Stimulated activated CD8-positive, alpha-beta memory T cell treated with anti-CD3 and anti-CD28 coated beads, Interleukin-7, amount 100 ng/mL, for 4 hours (primary cell): ENCODE results near the gene LZTS2.
A peak's percentile ranks its signal among the peaks of the same experiment; 100 is the strongest.
"Not testable (repeated sequence)": the region's sequence is repeated elsewhere in the genome, so short reads cannot be mapped to it uniquely, and the experiment has no call there.

ENCODE experiments used
- DNase-seq, 2 donors: peaks; one replicate each; pipeline ENCODE4 v3.0.0-alpha.2; 2020; ENCODE audit warnings: low read depth in 2 of 2

The LZTS2 gene

GRCh38 chr10:101031796-101032636 lies 32.4 kb downstream of the LZTS2 start:
- peak; percentile 55 to 72 for DNase-seq

GRCh38 chr10:101032637-101033224 lies 33.1 kb downstream of the LZTS2 start:
- DNase-seq = peak; percentile 53 to 55

- no peak for DNase-seq
Observed at GRCh38 chr10:101033276-101033675, 33.7 kb downstream of the LZTS2 start.

GRCh38 chr10:101034404-101034803 lies 34.8 kb downstream of the LZTS2 start:
- DNase-seq = not testable (repeated sequence)

DNA sequence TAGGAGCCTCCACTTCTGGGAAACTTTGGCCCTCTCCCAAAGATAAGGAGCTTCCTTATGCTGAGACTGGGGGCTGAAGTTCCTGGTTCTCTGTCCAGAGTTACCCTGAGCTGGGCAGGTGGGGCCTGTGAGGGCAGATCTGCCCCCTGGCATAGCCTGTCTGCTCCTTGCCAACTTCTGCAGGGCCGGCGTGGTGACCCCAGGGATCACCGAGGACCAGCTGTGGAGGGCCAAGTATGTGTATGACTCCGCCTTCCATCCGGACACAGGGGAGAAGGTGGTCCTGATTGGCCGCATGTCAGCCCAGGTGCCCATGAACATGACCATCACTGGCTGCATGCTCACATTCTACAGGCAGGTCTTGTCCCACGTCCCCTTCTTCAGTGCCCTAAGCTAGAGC lies 35.7 kb downstream of the LZTS2 start:
- no peak for DNase-seq

- no peak for DNase-seq
Observed at GRCh38 chr10:101035916-101036702, 36.5 kb downstream of the LZTS2 start.

DNA sequence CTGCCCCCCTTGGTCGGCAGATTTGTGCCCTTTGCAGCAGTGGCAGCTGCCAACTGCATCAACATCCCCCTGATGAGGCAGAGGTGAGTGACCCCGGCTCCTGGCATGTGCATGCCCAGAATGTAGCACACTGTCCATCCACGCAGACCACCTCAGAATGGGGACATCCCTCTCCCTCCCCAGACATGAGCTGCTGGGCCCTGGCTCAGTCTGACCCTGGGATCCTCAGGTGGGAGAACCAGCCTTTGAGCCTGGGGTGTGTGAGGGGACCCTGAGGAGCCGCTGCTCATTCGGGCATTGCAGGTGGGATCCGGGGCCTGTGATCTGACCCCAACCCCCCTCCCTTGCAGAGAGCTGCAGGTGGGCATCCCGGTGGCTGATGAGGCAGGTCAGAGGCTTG lies 37.1 kb downstream of the LZTS2 start:
- DNase-seq = no peak

DNA sequence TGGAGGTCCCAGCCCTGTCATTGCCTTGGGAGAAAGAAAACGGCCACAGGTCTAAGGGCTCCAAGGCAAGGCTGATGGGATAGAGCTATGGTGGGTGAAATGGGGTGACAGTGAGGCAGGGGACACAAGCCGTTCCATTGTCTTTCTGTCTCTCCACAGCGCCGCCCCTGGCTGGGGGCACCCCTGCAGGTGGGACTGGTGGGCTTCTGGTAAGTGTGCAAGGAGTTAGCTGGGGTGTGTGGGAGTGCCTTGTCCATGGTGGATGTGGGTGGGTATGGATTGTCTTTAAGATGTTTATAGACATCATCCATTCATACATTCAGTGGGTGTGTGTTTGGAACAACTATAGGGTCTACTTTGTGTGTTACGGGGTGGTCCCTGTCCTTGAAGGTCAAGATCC lies 38.9 kb downstream of the LZTS2 start:
- DNase-seq = no peak

DNA sequence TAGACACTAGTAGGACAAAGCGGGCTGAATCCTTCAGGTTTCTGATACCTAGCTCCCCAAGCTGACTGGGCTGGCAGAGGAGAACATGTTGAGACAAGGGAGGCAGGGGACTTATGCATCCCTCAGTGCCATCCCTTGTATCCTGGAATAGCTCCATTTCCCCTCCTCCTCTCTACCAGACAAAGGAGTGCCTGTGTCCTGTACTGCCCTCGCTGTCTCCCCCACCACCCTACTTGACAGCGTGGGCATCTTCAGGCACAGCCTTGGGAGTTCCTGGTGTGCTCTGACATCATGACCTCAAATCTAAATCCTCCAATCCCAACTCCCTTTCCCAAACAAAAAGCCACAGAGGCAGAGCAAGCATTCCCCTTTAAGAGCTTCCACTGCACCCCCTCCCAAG lies 40.5 kb downstream of the LZTS2 start:
- no peak for DNase-seq

DNA sequence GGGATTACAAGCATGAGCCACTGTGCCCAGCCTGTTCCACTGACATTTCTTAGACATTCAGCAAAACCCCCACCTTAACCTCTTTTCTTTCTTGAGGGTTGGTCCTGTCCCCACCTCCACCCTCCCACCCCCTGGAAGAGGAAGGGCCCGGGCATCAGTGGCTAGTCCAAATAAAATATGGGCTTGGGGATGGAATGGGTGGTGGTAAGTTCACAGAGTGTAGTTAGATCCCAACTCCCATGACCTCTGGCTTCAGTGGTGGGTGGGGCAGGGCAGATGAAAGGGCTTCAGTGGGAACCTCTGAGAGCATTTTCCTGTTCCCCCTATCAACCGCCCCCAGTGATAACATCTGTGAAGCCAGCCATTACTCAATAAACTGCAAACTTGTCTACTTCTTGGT lies 41.2 kb downstream of the LZTS2 start:
- DNase-seq = no peak

DNA sequence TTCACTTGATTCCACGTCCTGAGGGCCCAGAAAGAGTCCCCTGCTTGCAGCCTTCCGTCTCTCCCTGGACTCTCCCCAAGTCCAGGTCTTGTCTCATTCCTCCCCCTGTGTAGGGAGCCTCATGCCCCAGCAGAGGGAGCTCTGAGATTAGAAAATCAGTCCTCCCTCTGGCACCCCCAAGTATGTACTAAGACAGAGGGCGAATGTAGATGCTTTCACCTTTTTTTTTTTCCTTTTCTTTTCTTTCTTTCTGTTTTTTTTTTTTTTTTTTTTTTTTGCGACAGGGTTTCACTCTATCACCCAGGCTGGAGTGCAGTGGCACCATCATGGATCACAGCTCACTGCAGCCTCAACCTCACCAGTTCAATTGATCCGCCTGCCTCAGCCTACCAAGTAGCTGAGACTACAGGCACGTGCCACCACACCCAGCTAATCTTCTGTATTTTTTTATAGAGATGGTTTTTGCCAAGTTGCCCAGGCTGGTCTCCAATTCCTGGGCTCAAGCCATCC lies 41.7 kb downstream of the LZTS2 start:
- DNase-seq = peak; percentile 54 to 69

- no peak for DNase-seq
Observed at GRCh38 chr10:101042118-101042517, 42.5 kb downstream of the LZTS2 start.

DNA sequence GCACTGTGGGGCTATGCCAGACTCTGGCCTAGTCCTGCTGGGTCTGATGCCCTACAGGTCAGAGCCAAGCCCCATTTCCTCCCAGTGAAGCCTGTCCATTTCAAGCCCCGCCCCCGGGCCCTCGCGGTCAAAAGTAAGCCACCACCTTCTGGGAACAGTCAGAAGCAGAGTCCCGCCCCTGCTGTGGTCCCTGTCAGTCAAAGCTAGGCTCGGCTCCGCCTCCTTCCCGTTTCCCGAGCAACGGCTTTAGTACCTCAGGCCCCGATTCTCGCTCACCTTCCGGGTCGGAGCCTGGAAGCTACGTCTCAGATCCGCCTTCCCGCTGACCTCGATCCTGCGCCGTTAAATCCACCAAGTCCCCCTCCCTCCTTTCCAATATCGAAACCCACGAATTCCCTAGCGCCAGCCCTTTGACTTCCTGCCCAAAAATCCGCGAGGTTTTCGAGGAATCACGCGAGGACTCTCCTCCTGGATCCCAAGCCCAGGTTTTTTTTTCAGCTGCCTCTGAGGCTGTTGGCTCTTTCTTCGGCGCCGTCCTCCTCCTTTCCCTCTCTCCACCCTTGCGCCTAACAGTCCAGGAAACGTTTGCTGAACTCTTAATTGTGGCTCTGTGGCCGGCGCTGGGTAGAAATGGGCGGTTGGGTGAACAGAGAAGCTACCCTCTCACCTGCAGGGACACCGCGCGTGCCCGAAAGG lies 43.2 kb downstream of the LZTS2 start:
- peak; percentile 78 to 80 for DNase-seq

DNA sequence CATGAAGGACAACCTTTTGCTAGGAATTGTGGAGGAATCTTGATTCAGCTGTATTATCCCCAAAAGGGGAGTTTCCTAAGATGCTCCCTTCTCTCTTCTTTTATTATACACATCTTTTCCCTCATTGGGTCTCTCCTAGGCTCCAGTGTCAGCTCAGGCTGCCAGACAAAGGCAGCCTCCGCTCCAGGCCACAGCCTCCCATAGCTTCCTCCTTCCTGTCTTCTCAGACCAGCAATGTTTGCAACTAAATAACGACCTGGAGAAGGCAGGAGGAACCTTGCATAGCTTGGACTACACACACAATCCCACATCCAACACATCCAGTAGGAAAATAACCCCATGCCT lies 43.7 kb downstream of the LZTS2 start:
- DNase-seq = no peak

DNA sequence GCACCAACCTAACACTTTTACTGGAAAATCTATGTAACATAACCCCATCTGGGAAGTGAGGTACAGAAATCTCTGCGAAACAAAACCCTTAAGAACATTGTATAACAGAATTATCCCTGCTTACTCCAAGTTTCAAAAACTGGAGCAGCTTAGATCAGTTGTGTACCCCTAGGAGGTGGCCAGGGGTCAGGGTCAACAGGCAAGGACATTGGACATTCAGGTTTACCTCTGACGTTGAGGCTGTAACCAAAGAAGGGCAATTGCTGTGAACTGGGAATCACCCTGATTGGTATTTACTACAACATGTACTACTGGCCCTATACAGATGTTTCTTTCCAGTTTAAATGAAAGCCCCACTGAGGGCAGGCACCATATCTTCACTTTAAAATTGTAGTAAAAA lies 44.5 kb downstream of the LZTS2 start:
- DNase-seq = no peak

GRCh38 chr10:101046332-101047238 lies 47.0 kb downstream of the LZTS2 start:
- DNase-seq = no peak

GRCh38 chr10:101047268-101047667 lies 47.7 kb downstream of the LZTS2 start:
- no peak for DNase-seq

DNA sequence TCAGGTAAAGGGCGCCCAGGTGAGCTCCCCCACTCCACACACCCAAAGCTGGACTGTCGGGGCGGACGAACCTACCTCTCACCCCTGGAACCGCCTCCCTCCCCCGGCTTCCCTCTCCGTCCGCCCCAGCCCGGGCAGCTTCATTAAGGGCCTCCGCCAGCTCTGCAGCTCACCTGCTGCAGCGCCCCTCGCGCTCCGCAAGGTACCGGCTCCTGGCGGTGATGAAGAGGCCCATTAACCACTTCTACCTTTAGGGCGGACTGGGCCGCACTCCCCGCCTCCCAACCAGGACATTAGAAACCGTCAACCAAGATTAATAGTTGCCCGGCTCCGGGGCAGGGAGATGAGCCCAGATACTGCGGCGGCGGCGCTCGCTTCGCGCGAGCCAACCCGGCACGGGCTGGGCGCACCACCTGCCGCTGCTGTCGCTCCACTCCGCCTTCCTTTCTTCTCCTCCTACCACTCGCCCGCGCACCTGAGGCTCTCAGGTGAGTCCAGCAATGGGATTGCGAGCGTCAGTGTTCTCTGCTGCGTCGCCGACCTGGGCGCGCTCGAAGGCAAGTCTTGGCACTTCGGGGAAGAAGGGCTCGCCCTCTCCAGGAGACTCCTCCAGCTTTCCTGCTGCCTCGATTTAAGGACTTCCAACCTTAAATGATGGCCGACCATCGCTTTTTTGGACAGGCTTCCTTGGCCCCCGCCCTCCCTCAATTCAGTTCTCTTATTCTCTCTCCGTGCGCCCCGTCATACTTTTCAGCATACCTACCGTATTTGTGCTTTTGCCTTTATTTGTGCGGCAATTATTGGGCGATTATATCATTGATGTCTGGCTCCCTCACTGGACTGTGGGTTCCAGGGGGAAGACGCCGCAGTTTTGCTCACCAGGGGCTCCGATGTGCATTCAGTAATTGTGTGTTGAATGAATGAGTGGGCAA lies 48.6 kb downstream of the LZTS2 start:
- no peak for DNase-seq

DNA sequence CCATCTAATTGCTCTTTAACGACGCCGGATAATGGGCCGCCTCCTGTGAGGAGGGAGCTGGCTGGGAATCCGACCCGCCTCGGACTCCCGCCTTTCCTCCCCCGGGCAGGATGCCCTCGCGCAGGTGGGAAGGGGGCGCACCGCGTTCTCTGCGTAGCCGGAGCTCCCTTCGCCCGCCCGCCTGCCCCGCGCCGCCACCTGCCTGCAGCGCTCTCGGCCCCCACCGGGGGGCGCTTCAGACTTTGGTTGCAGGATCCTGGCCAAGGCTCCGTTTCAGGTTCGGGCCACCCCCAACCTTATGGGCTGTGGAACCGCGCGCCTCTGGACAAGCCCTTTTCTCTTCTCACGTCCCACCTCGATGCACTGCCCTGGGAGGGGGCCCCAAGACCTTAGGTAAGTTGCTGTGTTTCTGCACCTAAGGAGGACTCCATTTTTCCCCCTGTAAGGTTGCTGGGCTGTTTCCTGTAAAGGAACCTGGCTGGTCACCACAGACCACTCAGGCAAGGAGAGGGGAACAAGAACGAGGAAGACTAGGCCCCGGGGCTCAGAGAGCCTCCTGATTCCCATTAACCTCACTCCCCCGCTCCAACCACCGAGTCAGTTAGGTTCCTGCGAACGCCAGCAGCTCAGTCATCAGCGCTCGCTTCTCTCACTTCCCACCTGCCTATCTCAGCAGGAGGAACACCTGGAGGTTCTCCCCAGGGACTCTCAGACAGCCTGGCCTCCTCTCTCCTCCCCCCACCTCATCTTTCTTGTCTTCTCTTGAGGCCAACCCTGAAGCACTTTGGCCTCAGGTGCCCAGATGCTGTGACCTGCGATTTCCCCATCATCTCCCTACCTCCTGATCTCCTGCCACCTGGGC lies 50.8 kb downstream of the LZTS2 start:
- peak in 1 of 2 donors; percentile 54 for DNase-seq
